SK-N-SH treated with all-trans-retinoic acid at 6 μM for 48 hours (cell line): ENCODE measurements around the gene APOO.

Source experiments
- ATAC-seq: fragments of 200-7000 bp; cut with Tn5 transposase; 3 replicates; pipeline ENCODE4 v1.9.1; 2020; ENCODE audit warnings: mild to moderate bottlenecking, moderate library complexity
- ARNTL ChIP-seq: fragments of 450-650 bp; formaldehyde crosslinking; IDR thresholded peaks from 2 replicates; pipeline ENCODE4 v1.5.0; 2020; ENCODE audit warnings: low read depth, mild to moderate bottlenecking, moderate library complexity, borderline replicate concordance
- BACH2 ChIP-seq: fragments of 250-450 bp; sonication (Bioruptor Pico); IDR thresholded peaks from 2 replicates; pipeline ENCODE4 v1.9.0; 2021; ENCODE audit warnings: mild to moderate bottlenecking, borderline replicate concordance
- CREB5 ChIP-seq: fragments of 250-450 bp; sonication (Bioruptor Pico); IDR thresholded peaks from 2 replicates; pipeline ENCODE4 v1.5.1; 2020; ENCODE audit warnings: low read depth, mild to moderate bottlenecking, moderate library complexity
- CSDC2 ChIP-seq: fragments of 250-450 bp; sonication (Bioruptor Pico); IDR thresholded peaks from 2 replicates; pipeline ENCODE4 v1.5.0; 2020; ENCODE audit warnings: mild to moderate bottlenecking, moderate library complexity
- ESRRG ChIP-seq: fragments of 250-450 bp; sonication (Bioruptor Pico); IDR thresholded peaks from 2 replicates; pipeline ENCODE4 v1.6.1; 2021; ENCODE audit warnings: mild to moderate bottlenecking
- GLIS3 ChIP-seq: fragments of 250-450 bp; sonication (Bioruptor Pico); IDR thresholded peaks from 2 replicates; pipeline ENCODE4 v1.5.0; 2020; ENCODE audit warnings: mild to moderate bottlenecking, moderate library complexity
- ISL1 ChIP-seq: fragments of 250-450 bp; sonication (Bioruptor Pico); IDR thresholded peaks from 2 replicates; pipeline ENCODE4 v2.1.2; 2022; ENCODE audit warnings: mild to moderate bottlenecking, moderate library complexity
- OSR1 ChIP-seq: fragments of 250-450 bp; sonication (Bioruptor Pico); IDR thresholded peaks from 2 replicates; pipeline ENCODE4 v1.8.0; 2022; ENCODE audit warnings: moderate library complexity, mild to moderate bottlenecking, inconsistent platforms
- PPARA ChIP-seq: fragments of 250-450 bp; sonication (Bioruptor Pico); IDR thresholded peaks from 2 replicates; pipeline ENCODE4 v1.5.0; 2020; ENCODE audit warnings: mild to moderate bottlenecking, borderline replicate concordance
- RARB ChIP-seq: fragments of 250-450 bp; sonication (Bioruptor Pico); IDR thresholded peaks from 2 replicates; pipeline ENCODE4 v1.8.0; 2021; ENCODE audit warnings: mild to moderate bottlenecking, moderate library complexity
- SNAI2 ChIP-seq: fragments of 250-450 bp; sonication (Bioruptor Pico); IDR thresholded peaks from 2 replicates; pipeline ENCODE4 v1.5.0; 2020; ENCODE audit warnings: mild to moderate bottlenecking, moderate library complexity
- TCF4 ChIP-seq: fragments of 250-450 bp; sonication (Bioruptor Pico); IDR thresholded peaks from 2 replicates; pipeline ENCODE4 v1.8.0; 2021; ENCODE audit warnings: mild to moderate bottlenecking, moderate library complexity, borderline replicate concordance
- TOX ChIP-seq: fragments of 250-450 bp; sonication (Bioruptor Pico); IDR thresholded peaks from 2 replicates; pipeline ENCODE4 v1.8.0; 2021; ENCODE audit warnings: mild to moderate bottlenecking, moderate library complexity, borderline replicate concordance
- TSHZ2 ChIP-seq: fragments of 250-450 bp; sonication (Bioruptor Pico); IDR thresholded peaks from 2 replicates; pipeline ENCODE4 v1.5.0; 2020; ENCODE audit warnings: mild to moderate bottlenecking, moderate library complexity
- ZC3H10 ChIP-seq: fragments of 250-450 bp; sonication (Bioruptor Pico); IDR thresholded peaks from 2 replicates; pipeline ENCODE4 v1.5.1; 2021; ENCODE audit warnings: mild to moderate bottlenecking, moderate library complexity
- ZFP3 ChIP-seq: fragments of 250-450 bp; sonication (Bioruptor Pico); IDR thresholded peaks from 2 replicates; pipeline ENCODE4 v1.5.0; 2020; ENCODE audit warnings: mild to moderate bottlenecking, moderate library complexity
- ZFP30 ChIP-seq: fragments of 450-650 bp; formaldehyde crosslinking; IDR thresholded peaks from 2 replicates; pipeline ENCODE4 v1.5.0; 2022; ENCODE audit warnings: mild to moderate bottlenecking, moderate library complexity
- ZNF565 ChIP-seq: fragments of 450-650 bp; formaldehyde crosslinking; conservative IDR thresholded peaks from 2 replicates; pipeline ENCODE4 v1.5.0; 2020; ENCODE audit warnings: low read depth, mild to moderate bottlenecking, moderate library complexity
- ZNF70 ChIP-seq: fragments of 450-650 bp; formaldehyde crosslinking; IDR thresholded peaks from 2 replicates; pipeline ENCODE4 v1.5.0; 2020; ENCODE audit warnings: mild to moderate bottlenecking, moderate library complexity
- ZNF8 ChIP-seq: fragments of 450-650 bp; formaldehyde crosslinking; IDR thresholded peaks from 2 replicates; pipeline ENCODE4 v1.5.0; 2020; ENCODE audit warnings: mild to moderate bottlenecking, moderate library complexity
- TF ChIP-seq, protein P1 (sequence below): fragments of 250-450 bp; sonication (Bioruptor Pico); IDR thresholded peaks from 2 replicates; pipeline ENCODE4 v1.8.0; 2021; ENCODE audit warnings: low read depth, mild to moderate bottlenecking, moderate library complexity, borderline replicate concordance
- TF ChIP-seq, protein P2 (sequence below): fragments of 250-450 bp; sonication (Bioruptor Pico); IDR thresholded peaks from 2 replicates; pipeline ENCODE4 v1.5.1; 2021; ENCODE audit warnings: mild to moderate bottlenecking, moderate library complexity

Gene APOO

GRCh38 chrX:23788521-23788920 is 119.2 kb downstream of the APOO start:
- TF ChIP-seq ZFP3 (CRISPR knock-in tag) (no peak), ZNF70 (no peak), ISL1 (CRISPR knock-in tag) (no peak), BACH2 (no peak), SNAI2 (no peak), CREB5 (CRISPR knock-in tag) (no peak), RARB (CRISPR knock-in tag) (no peak), ESRRG (CRISPR knock-in tag) (no peak), OSR1 (no peak)
- TF ChIP-seq, protein P1, sequence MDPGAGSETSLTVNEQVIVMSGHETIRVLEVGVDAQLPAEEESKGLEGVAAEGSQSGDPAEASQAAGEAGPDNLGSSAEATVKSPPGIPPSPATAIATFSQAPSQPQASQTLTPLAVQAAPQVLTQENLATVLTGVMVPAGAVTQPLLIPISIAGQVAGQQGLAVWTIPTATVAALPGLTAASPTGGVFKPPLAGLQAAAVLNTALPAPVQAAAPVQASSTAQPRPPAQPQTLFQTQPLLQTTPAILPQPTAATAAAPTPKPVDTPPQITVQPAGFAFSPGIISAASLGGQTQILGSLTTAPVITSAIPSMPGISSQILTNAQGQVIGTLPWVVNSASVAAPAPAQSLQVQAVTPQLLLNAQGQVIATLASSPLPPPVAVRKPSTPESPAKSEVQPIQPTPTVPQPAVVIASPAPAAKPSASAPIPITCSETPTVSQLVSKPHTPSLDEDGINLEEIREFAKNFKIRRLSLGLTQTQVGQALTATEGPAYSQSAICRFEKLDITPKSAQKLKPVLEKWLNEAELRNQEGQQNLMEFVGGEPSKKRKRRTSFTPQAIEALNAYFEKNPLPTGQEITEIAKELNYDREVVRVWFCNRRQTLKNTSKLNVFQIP (CRISPR knock-in tag), result no peak
- no peak for ATAC-seq

DNA sequence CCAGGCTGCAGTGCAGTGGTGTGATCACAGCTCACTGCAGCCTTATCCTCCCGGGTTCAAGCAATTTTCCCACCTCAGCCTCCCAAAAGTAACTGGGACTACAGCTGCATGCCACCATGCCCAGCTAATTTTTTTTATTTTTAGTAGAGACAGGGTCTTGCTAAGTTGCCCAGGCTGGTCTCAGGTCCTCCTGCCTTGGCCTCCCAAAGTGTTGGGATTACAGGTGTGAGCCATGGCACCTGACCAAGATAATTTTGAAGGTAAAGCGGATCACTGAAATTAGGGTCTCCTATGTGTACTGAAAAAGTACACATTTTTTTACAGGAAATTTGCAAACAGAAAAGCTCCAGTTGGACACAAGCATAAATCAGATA is 120.0 kb downstream of the APOO start:
- no peak for ATAC-seq
- TF ChIP-seq RARB (CRISPR knock-in tag) (no peak), ZNF70 (no peak), TCF4 (no peak), ZNF565 (CRISPR knock-in tag) (no peak), CSDC2 (CRISPR knock-in tag) (no peak), ZNF8 (CRISPR knock-in tag) (no peak), TOX (CRISPR knock-in tag) (no peak), PPARA (CRISPR knock-in tag) (no peak), OSR1 (no peak), ZFP30 (CRISPR knock-in tag) (no peak), GLIS3 (CRISPR knock-in tag) (no peak), ZC3H10 (CRISPR knock-in tag) (no peak), SNAI2 (no peak), CREB5 (CRISPR knock-in tag) (no peak), TSHZ2 (CRISPR knock-in tag) (no peak), ARNTL (CRISPR knock-in tag) (no peak), BACH2 (no peak)
- TF ChIP-seq, protein P2, sequence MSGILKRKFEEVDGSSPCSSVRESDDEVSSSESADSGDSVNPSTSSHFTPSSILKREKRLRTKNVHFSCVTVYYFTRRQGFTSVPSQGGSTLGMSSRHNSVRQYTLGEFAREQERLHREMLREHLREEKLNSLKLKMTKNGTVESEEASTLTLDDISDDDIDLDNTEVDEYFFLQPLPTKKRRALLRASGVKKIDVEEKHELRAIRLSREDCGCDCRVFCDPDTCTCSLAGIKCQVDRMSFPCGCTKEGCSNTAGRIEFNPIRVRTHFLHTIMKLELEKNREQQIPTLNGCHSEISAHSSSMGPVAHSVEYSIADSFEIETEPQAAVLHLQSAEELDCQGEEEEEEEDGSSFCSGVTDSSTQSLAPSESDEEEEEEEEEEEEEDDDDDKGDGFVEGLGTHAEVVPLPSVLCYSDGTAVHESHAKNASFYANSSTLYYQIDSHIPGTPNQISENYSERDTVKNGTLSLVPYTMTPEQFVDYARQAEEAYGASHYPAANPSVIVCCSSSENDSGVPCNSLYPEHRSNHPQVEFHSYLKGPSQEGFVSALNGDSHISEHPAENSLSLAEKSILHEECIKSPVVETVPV (CRISPR knock-in tag), result no peak
- TF ChIP-seq, protein P1 (CRISPR knock-in tag), result no peak
